A673 (cell line): Measurements from ENCODE around the gene SARNP.

Source experiments
- CTCF ChIP-seq: fragments of 300-800, 200-600 bp; sonication (generic); conservative IDR thresholded peaks from 2 replicates; pipeline ENCODE4 v1.5.1; 2017; ENCODE audit warnings: low read depth, mild to moderate bottlenecking, antibody characterized with exemption, low read length, moderate library complexity, mixed read lengths
- EZH2 ChIP-seq: fragments of 200-600 bp; sonication (generic); IDR thresholded peaks from 2 replicates; pipeline ENCODE4 v1.6.1; 2017; ENCODE audit warnings: borderline replicate concordance, low read depth, mild to moderate bottlenecking, mixed read lengths, antibody characterized with exemption, low read length; ENCODE audit not compliant: poor library complexity, severe bottlenecking

- no peak for TF ChIP-seq CTCF
- TF ChIP-seq EZH2, result no peak
These were observed 10.5 kb downstream of the SARNP start for GRCh38 chr12:55806982-55807381.
